Keratinocyte (primary cell): ENCODE results near the gene ASPSCR1.

ENCODE experiments used
- CTCF ChIP-seq, 3 experiments: IDR thresholded peaks in 1 of 3; conservative IDR thresholded peaks in 1 of 3; optimal IDR thresholded peaks in 1 of 3; 2 replicates in 2 of 3; 3 replicates in 1 of 3; pipeline versions ENCODE3 to v1.5.1; 2011; ENCODE audit warnings: low read length in 3 of 3, mild to moderate bottlenecking in 3 of 3, moderate library complexity in 2 of 3, control low read depth in 1 of 3, inconsistent platforms in 1 of 3; ENCODE audit not compliant: insufficient read depth in 2 of 3; ENCODE audit errors: extremely low read depth in 1 of 3
- EZH2 ChIP-seq: IDR thresholded peaks from one replicate; pipeline ENCODE4 v1.6.1; 2012; ENCODE audit warnings: inconsistent platforms, mild to moderate bottlenecking, low read length, moderate library complexity

- TF ChIP-seq CTCF (optimal IDR thresholded peaks at IDR 0.05 in 1 of 3, IDR thresholded peaks at IDR 0.05 in 1 of 3, conservative IDR thresholded peaks at IDR 0.05 in 1 of 3; ENCODE audit: extremely low read depth in 1 of 3, insufficient read depth in 2 of 3, low read length in 3 of 3) (no peak), EZH2 (no peak)
Observed at GRCh38 chr17:81999976-82000802, 22.8 kb downstream of the ASPSCR1 start.
